HepG2 (cell line): ENCODE data around the gene VAV2. TPM values are rescaled to one million over a fixed set of nuclear protein-coding genes. Genes with fewer than 3 reads are reported as not detected.

Experiments used
- BRCA1 ChIP-seq: sonication (generic); formaldehyde crosslinking; IDR thresholded peaks from 2 replicates; pipeline ENCODE4 v1.4.0; 2020; ENCODE audit warnings: missing genetic modification reagents
- CCAR2 ChIP-seq: fragments of 200-400 bp; formaldehyde crosslinking; optimal IDR thresholded peaks from 2 replicates; pipeline ENCODE3; 2018; ENCODE audit warnings: low read depth, mild to moderate bottlenecking, low read length, moderate library complexity
- GZF1 ChIP-seq: sonication (generic); formaldehyde crosslinking; IDR thresholded peaks from 2 replicates; pipeline ENCODE4 v1.5.1; 2020; ENCODE audit warnings: mild to moderate bottlenecking, missing genetic modification reagents
- HMG20A ChIP-seq: IDR thresholded peaks from 2 replicates; pipeline ENCODE4 v1.6.1; 2016; ENCODE audit warnings: borderline replicate concordance
- HNF4A ChIP-seq: sonication (generic); formaldehyde crosslinking; IDR thresholded peaks from 2 replicates; pipeline ENCODE4 v1.4.0; 2020; ENCODE audit warnings: missing genetic modification reagents
- JUNB ChIP-seq: sonication (generic); formaldehyde crosslinking; IDR thresholded peaks from 2 replicates; pipeline ENCODE4 v1.8.0; 2022; ENCODE audit warnings: missing genetic modification reagents, mild to moderate bottlenecking, borderline replicate concordance
- NCOA2 ChIP-seq: sonication (generic); formaldehyde crosslinking; IDR thresholded peaks from 2 replicates; pipeline ENCODE4 v1.8.0; 2022; ENCODE audit warnings: inconsistent platforms
- SRSF4 ChIP-seq: fragments of 200-400 bp; formaldehyde crosslinking; IDR thresholded peaks from one replicate; pipeline ENCODE4 v1.6.1; 2018; ENCODE audit warnings: mild to moderate bottlenecking, low read depth, low read length, moderate library complexity; ENCODE audit not compliant: poor library complexity, severe bottlenecking
- U2AF1 ChIP-seq: fragments of 200-400 bp; formaldehyde crosslinking; optimal IDR thresholded peaks from 2 replicates; pipeline ENCODE3; 2017; ENCODE audit warnings: mild to moderate bottlenecking, low read depth, low read length
- ZNF230 ChIP-seq: sonication (generic); formaldehyde crosslinking; IDR thresholded peaks from 2 replicates; pipeline ENCODE4 v1.4.0; 2020; ENCODE audit warnings: mild to moderate bottlenecking, missing genetic modification reagents
- ZNF496 ChIP-seq: sonication (generic); formaldehyde crosslinking; IDR thresholded peaks from 2 replicates; pipeline ENCODE4 v1.8.1; 2023; ENCODE audit warnings: mild to moderate bottlenecking, moderate library complexity, missing genetic modification reagents; ENCODE audit not compliant: insufficient replicate concordance
- ZNF670 ChIP-seq: sonication (generic); formaldehyde crosslinking; IDR thresholded peaks from 2 replicates; pipeline ENCODE4 v1.8.0; 2022; ENCODE audit warnings: mild to moderate bottlenecking, missing genetic modification reagents, borderline replicate concordance
- polyA plus RNA-seq, 8 experiments: library from polyadenylated mRNA; depleted of rRNA in 3 of 8; stranded (reverse) in 7 of 8; unstranded in 1 of 8; fragments of >200 nt; fragmentation: Illumina TruSeq in 4 of 8; extraction: Trizol in 4 of 8; gene quantifications; 2 replicates each; pipeline versions ENCODE4 v1.2.1 to v1.2.3, GENCODE V29; 2011 to 2016; ENCODE audit warnings: low read depth in 4 of 8, missing spikeins in 1 of 8, mixed read lengths in 1 of 8; ENCODE audit not compliant: insufficient read depth in 1 of 8
- total RNA-seq, 5 experiments: library from RNA; depleted of rRNA; stranded (reverse); fragments of >200 nt; fragmentation: Illumina TruSeq; extraction: Trizol; gene quantifications; 2 replicates each; pipeline ENCODE4 v1.2.3, GENCODE V29; 2016; ENCODE audit warnings: low read depth in 1 of 5
- TF ChIP-seq, protein P1 (sequence below): sonication (generic); formaldehyde crosslinking; IDR thresholded peaks from 2 replicates; pipeline ENCODE4 v1.4.0; 2020; ENCODE audit warnings: missing genetic modification reagents
- TF ChIP-seq, protein P2 (sequence below): sonication (generic); formaldehyde crosslinking; IDR thresholded peaks from 2 replicates; pipeline ENCODE4 v1.5.0; 2020; ENCODE audit warnings: mild to moderate bottlenecking, missing genetic modification reagents
- TF ChIP-seq, protein P3 (sequence below): sonication (generic); formaldehyde crosslinking; IDR thresholded peaks from 2 replicates; pipeline ENCODE4 v1.5.0; 2020; ENCODE audit warnings: mild to moderate bottlenecking, missing genetic modification reagents, borderline replicate concordance

Gene VAV2
- total and polyA plus RNA-seq, 2 of the 13 experiments (the other 11 are each of a cell fraction or from before 2014, with no cell fraction given): 22.5 to 22.9 TPM

- TF ChIP-seq, protein P1, sequence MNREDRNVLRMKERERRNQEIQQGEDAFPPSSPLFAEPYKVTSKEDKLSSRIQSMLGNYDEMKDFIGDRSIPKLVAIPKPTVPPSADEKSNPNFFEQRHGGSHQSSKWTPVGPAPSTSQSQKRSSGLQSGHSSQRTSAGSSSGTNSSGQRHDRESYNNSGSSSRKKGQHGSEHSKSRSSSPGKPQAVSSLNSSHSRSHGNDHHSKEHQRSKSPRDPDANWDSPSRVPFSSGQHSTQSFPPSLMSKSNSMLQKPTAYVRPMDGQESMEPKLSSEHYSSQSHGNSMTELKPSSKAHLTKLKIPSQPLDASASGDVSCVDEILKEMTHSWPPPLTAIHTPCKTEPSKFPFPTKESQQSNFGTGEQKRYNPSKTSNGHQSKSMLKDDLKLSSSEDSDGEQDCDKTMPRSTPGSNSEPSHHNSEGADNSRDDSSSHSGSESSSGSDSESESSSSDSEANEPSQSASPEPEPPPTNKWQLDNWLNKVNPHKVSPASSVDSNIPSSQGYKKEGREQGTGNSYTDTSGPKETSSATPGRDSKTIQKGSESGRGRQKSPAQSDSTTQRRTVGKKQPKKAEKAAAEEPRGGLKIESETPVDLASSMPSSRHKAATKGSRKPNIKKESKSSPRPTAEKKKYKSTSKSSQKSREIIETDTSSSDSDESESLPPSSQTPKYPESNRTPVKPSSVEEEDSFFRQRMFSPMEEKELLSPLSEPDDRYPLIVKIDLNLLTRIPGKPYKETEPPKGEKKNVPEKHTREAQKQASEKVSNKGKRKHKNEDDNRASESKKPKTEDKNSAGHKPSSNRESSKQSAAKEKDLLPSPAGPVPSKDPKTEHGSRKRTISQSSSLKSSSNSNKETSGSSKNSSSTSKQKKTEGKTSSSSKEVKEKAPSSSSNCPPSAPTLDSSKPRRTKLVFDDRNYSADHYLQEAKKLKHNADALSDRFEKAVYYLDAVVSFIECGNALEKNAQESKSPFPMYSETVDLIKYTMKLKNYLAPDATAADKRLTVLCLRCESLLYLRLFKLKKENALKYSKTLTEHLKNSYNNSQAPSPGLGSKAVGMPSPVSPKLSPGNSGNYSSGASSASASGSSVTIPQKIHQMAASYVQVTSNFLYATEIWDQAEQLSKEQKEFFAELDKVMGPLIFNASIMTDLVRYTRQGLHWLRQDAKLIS (CRISPR knock-in tag): no peak
- TF ChIP-seq, protein P2, sequence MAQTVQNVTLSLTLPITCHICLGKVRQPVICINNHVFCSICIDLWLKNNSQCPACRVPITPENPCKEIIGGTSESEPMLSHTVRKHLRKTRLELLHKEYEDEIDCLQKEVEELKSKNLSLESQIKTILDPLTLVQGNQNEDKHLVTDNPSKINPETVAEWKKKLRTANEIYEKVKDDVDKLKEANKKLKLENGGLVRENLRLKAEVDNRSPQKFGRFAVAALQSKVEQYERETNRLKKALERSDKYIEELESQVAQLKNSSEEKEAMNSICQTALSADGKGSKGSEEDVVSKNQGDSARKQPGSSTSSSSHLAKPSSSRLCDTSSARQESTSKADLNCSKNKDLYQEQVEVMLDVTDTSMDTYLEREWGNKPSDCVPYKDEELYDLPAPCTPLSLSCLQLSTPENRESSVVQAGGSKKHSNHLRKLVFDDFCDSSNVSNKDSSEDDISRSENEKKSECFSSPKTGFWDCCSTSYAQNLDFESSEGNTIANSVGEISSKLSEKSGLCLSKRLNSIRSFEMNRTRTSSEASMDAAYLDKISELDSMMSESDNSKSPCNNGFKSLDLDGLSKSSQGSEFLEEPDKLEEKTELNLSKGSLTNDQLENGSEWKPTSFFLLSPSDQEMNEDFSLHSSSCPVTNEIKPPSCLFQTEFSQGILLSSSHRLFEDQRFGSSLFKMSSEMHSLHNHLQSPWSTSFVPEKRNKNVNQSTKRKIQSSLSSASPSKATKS (CRISPR knock-in tag): no peak
- peak; percentile 55 for TF ChIP-seq HNF4A (CRISPR knock-in tag)
- no peak for TF ChIP-seq SRSF4
- TF ChIP-seq ZNF230: 0 out of 2 replicates have a peak, but pooled peaks have one; percentile 36
- TF ChIP-seq U2AF1: no peak
- TF ChIP-seq JUNB (CRISPR knock-in tag): no peak
- no peak for TF ChIP-seq HMG20A
- no peak for TF ChIP-seq ZNF670 (CRISPR knock-in tag)
- no peak for TF ChIP-seq NCOA2 (CRISPR knock-in tag)
- TF ChIP-seq ZNF496: no peak
- no peak for TF ChIP-seq CCAR2
- no peak for TF ChIP-seq BRCA1 (CRISPR knock-in tag)
- TF ChIP-seq, protein P3, sequence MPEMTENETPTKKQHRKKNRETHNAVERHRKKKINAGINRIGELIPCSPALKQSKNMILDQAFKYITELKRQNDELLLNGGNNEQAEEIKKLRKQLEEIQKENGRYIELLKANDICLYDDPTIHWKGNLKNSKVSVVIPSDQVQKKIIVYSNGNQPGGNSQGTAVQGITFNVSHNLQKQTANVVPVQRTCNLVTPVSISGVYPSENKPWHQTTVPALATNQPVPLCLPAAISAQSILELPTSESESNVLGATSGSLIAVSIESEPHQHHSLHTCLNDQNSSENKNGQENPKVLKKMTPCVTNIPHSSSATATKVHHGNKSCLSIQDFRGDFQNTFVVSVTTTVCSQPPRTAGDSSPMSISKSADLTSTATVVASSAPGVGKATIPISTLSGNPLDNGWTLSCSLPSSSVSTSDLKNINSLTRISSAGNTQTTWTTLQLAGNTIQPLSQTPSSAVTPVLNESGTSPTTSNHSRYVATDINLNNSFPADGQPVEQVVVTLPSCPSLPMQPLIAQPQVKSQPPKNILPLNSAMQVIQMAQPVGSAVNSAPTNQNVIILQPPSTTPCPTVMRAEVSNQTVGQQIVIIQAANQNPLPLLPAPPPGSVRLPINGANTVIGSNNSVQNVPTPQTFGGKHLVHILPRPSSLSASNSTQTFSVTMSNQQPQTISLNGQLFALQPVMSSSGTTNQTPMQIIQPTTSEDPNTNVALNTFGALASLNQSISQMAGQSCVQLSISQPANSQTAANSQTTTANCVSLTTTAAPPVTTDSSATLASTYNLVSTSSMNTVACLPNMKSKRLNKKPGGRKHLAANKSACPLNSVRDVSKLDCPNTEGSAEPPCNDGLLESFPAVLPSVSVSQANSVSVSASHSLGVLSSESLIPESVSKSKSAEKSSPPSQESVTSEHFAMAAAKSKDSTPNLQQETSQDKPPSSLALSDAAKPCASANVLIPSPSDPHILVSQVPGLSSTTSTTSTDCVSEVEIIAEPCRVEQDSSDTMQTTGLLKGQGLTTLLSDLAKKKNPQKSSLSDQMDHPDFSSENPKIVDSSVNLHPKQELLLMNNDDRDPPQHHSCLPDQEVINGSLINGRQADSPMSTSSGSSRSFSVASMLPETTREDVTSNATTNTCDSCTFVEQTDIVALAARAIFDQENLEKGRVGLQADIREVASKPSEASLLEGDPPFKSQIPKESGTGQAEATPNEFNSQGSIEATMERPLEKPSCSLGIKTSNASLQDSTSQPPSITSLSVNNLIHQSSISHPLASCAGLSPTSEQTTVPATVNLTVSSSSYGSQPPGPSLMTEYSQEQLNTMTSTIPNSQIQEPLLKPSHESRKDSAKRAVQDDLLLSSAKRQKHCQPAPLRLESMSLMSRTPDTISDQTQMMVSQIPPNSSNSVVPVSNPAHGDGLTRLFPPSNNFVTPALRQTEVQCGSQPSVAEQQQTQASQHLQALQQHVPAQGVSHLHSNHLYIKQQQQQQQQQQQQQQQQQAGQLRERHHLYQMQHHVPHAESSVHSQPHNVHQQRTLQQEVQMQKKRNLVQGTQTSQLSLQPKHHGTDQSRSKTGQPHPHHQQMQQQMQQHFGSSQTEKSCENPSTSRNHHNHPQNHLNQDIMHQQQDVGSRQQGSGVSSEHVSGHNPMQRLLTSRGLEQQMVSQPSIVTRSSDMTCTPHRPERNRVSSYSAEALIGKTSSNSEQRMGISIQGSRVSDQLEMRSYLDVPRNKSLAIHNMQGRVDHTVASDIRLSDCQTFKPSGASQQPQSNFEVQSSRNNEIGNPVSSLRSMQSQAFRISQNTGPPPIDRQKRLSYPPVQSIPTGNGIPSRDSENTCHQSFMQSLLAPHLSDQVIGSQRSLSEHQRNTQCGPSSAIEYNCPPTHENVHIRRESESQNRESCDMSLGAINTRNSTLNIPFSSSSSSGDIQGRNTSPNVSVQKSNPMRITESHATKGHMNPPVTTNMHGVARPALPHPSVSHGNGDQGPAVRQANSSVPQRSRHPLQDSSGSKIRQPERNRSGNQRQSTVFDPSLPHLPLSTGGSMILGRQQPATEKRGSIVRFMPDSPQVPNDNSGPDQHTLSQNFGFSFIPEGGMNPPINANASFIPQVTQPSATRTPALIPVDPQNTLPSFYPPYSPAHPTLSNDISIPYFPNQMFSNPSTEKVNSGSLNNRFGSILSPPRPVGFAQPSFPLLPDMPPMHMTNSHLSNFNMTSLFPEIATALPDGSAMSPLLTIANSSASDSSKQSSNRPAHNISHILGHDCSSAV (CRISPR knock-in tag): no peak
- TF ChIP-seq GZF1 (CRISPR knock-in tag): no peak
Measured at GRCh38 chr9:133971121-133971951, 20.8 kb downstream of the VAV2 start (continued).
